Vagina (tissue), 2 donors: ENCODE results near the gene HOXA6.

ENCODE experiments used
- POLR2A ChIP-seq, 2 donors: fragments of 450-650 bp; IDR thresholded peaks; one replicate each; pipeline ENCODE4 v1.6.1; 2017; ENCODE audit warnings: antibody characterized with exemption in 2 of 2, mild to moderate bottlenecking in 2 of 2, moderate library complexity in 2 of 2
- POLR2AphosphoS5 ChIP-seq, 2 donors: sonication (generic); formaldehyde crosslinking; IDR thresholded peaks; one replicate each; pipeline ENCODE4 v1.9.0; 2017; ENCODE audit warnings: antibody characterized with exemption in 2 of 2, mild to moderate bottlenecking in 2 of 2, low read depth in 1 of 2; ENCODE audit not compliant: insufficient read depth in 1 of 2
- TF ChIP-seq, protein P1 (sequence below), 3 experiments: fragments of 450-650 bp in 2 of 3; fragments of 200-600 bp in 1 of 3; sonication (generic) in 1 of 3; IDR thresholded peaks; one replicate each; pipeline ENCODE4 v1.5.1; 2017 to 2019; ENCODE audit warnings: antibody characterized with exemption in 3 of 3, mild to moderate bottlenecking in 2 of 3, moderate library complexity in 2 of 3

GRCh38 chr7:27187475-27188385 is 40.2 kb upstream of the HOXA6 start:
- TF ChIP-seq, protein P1, sequence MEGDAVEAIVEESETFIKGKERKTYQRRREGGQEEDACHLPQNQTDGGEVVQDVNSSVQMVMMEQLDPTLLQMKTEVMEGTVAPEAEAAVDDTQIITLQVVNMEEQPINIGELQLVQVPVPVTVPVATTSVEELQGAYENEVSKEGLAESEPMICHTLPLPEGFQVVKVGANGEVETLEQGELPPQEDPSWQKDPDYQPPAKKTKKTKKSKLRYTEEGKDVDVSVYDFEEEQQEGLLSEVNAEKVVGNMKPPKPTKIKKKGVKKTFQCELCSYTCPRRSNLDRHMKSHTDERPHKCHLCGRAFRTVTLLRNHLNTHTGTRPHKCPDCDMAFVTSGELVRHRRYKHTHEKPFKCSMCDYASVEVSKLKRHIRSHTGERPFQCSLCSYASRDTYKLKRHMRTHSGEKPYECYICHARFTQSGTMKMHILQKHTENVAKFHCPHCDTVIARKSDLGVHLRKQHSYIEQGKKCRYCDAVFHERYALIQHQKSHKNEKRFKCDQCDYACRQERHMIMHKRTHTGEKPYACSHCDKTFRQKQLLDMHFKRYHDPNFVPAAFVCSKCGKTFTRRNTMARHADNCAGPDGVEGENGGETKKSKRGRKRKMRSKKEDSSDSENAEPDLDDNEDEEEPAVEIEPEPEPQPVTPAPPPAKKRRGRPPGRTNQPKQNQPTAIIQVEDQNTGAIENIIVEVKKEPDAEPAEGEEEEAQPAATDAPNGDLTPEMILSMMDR (IDR thresholded peaks at IDR 0.05): peak in 1 of 3 experiments; percentile 3
- TF ChIP-seq POLR2A (IDR thresholded peaks at IDR 0.05) (no peak), POLR2AphosphoS5 (IDR thresholded peaks at IDR 0.05; ENCODE audit: insufficient read depth in 1 of 2, low read depth in 1 of 2) (no peak)
